ENCODE data around the gene TMSB4X.

Gene TMSB4X

DNA sequence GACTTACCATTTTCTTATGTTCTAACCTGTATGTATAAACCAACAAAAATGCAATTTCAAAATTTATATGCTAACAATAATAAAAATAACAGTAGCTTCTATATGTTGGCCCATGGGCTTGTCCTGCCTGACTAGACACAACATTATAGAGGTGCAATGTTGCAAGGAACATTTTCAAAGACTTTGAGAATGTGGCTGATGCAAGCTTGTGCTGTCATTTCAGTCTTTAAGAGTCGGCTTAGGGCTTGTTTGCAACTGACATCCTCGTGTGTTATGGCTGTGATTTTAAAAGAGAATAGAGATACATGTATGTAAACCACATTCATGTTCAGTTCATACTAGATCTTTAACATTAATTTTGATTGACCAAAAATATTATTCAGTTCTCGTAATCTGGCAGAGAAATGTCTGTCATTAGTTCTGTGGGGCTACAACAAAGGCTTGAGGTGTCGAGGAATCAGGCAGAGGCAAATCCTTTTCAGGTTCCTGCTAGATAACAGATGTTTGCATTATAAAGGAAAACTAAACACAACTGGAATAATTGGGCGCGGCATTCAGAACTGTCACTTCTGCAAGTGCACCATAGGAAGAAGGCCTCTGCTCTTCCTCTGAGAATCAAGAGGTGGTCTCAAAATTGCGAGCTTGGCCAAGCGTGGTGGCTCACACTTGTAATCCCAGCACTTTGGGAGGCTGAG is 13.1 kb downstream of the TMSB4X start:
- TF ChIP-seq ZNF274 (IDR thresholded peaks at IDR 0.05; ENCODE audit: low read depth, low read length): no peak
- no peak overlapping the region for H3K4me3 ChIP-seq (ENCODE audit: low read length)

DNA sequence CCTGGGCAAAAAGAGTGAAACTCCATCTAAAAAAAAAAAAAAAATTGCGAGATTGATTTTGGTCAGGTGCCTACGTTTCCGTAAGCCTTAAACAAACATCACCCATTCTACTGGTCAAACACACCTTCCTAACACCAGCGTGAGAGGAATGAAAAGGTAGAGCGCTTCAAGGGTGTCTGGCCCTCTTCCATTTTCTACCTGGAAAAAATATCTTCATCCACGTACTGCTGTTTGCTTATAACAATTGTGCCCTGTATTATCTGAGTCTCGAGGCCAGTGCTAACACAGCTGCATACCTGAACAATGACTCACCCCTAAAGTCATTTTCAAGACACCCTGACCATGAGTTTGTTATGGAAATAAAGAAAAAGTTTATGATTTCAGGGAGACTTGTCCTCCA is 13.9 kb downstream of the TMSB4X start:
- H3K4me3 ChIP-seq (ENCODE audit: low read length): no peak overlapping the region
- no peak for TF ChIP-seq ZNF274 (IDR thresholded peaks at IDR 0.05; ENCODE audit: low read depth, low read length)

DNA sequence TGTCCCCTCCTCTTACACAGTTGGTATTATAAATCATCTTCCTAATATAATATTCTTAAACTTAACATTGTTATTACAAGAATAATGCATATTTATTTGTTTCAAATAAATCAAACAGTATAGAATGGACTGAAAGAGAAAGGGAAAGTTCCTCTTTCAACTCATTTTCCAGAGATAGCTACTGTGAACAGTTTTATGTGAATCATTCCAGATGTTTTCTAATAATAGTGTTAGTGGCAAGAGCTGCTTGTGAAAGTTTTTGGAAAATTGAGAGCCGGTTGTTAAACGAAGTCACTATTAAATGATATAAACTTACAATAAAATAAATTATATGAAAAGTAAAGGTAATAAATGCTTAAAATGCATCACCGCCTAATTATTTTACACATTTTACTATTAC is 14.6 kb downstream of the TMSB4X start:
- H3K4me3 ChIP-seq (ENCODE audit: low read length): no peak overlapping the region
- TF ChIP-seq ZNF274 (IDR thresholded peaks at IDR 0.05; ENCODE audit: low read depth, low read length): no peak

DNA sequence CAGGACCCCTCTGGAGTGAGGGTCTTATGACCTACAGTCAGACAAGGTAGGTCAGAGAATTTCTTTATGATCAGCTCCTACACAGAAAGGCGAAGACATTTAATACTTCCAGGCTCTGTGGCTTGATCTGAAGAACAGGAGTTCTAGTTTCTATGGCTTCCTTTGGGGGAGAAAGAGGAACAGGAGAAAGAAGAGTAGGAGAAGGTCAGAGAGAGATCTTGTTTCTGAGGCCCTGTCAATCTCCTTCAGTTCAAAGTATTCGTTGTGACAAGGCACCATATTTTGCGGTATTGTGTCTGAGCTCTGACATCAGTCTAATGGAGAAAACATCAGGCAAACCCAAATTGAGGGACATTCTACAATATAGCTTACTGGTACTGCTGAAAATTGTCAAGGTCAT is 16.7 kb downstream of the TMSB4X start:
- no peak for TF ChIP-seq ZNF274 (IDR thresholded peaks at IDR 0.05; ENCODE audit: low read depth, low read length)
- no peak overlapping the region for H3K4me3 ChIP-seq (ENCODE audit: low read length)

DNA sequence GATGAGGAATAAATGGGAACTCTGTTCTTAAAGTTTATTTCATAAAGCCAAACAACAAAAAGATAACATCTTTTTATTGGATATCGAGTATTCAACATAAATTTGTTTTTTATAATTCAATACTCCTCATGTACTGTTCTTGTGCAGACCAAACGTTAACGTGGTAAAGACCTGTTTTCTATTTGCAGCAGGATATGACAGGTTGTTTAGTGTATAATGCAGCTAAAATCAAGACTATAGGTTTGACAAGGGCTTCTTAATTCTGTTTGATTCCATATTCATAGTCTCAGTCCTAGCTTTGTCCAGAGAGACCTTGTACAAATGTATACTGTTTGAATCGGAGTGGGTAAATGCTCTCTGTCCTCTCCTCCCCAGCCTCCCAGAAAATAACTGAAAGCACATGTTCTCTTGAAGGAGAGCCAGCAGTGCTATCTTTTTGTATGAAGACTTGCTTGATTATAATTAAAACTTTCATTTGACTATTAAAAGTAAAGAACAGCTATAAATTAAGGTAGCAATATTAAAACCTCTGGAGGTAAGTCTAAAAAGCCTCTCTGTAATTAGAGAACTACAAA is 17.7 kb downstream of the TMSB4X start:
- H3K4me3 ChIP-seq (ENCODE audit: low read length): no peak overlapping the region
- no peak for TF ChIP-seq ZNF274 (IDR thresholded peaks at IDR 0.05; ENCODE audit: low read depth, low read length)

DNA sequence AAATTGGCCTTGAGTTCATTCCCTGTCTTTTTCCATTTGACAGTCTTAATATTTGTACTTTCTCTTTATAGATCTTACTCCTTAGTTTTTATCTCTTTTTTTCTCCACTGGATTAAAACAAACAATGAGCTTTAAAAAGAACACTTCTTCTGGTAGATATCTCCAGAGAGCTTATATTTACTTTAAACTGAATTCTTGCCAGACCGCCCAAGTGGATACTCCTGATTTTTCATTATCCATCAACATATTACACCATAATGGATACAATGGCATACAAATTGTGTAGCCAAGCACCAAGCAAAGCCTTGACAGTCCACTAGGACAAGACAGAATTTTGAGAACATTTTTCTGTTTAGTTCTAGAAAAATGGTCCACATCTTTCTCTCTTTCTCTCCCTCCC is 18.9 kb downstream of the TMSB4X start:
- no peak overlapping the region for H3K4me3 ChIP-seq (ENCODE audit: low read length)
- TF ChIP-seq ZNF274 (IDR thresholded peaks at IDR 0.05; ENCODE audit: low read depth, low read length): no peak

DNA sequence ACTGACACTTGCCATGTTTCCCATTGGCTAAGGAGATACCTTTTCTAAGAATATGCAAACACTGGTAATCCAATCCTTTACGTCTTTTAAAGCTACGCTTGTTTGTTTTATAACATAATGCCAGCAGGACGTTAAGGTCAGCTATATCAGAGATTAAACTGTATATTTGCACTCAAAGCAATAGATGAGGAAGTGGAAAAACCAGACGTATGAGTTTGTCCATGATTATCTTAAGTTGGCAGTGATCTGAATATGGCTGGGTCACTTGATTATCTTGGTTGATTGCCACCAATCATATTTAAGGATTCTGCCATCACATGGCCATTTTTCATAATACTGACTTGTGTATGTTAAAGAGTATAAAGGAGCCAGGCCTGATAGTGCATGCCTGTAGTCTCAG is 19.4 kb downstream of the TMSB4X start:
- no peak overlapping the region for H3K4me3 ChIP-seq (ENCODE audit: low read length)
- TF ChIP-seq ZNF274 (IDR thresholded peaks at IDR 0.05; ENCODE audit: low read depth, low read length): no peak

DNA sequence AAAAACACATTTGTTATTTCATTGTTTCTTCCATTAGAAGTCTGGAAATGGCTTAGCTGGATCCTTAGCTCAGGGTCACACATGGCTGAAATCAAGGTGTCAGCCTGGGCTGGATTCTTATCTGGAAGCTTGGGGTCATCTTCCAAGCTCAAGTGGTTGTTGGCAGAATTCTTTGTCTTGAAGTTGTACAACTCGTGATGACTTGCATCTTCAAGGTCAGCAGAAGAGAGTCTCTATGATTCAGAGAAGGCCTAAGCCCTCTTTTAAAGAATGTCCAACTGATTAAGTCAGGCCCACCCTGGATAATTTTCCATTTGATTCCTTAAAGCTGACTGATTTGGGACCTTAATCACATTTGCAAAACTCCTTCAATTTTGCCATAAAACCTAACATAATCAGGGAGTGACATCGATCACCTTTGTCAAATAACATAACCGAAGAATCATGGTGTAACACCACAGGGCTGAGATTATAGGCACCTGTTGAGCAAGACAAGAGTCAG is 22.1 kb downstream of the TMSB4X start:
- TF ChIP-seq ZNF274 (IDR thresholded peaks at IDR 0.05; ENCODE audit: low read depth, low read length): no peak
- H3K4me3 ChIP-seq (ENCODE audit: low read length): no peak overlapping the region

DNA sequence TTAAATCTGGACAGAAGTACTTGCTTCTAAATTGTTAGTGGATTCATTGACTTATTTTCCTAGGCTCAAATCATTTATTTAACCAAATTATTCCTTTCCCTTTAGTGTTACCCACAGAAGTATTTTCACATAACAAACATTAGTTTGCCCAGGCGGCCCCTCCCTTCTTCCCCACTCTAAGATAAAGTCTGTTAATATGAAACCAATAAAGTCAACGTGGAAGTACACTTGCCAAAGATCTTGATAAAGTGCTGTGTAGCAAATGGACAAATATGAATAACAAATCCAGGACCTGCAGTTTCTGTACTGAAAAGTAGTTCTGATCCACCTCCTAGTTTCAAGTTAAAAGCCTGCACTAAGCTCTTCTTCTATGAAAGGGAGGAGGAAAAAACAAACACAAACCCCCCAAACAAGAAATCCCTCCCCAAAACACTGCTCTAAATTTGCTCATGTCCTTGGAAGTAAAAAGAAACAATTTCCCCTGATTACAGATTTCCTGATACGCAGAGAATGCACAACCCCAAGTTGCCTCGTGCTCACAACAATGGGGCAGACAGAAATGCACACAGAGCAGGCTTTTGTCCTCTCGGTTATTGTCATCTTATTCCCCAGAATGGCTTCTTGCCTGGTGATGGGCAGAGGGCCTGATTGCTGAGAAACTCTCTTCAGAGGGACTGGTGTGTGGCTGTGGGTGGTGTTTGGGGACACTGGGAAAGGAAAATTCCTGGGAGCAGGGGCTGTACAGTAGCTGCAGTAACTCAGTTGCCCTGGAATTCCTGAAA is 23.2 kb downstream of the TMSB4X start:
- H3K4me3 ChIP-seq (ENCODE audit: low read length): no peak overlapping the region; the same call in 1 of the 2 replicates
- no peak for TF ChIP-seq ZNF274 (IDR thresholded peaks at IDR 0.05; ENCODE audit: low read depth, low read length)

DNA sequence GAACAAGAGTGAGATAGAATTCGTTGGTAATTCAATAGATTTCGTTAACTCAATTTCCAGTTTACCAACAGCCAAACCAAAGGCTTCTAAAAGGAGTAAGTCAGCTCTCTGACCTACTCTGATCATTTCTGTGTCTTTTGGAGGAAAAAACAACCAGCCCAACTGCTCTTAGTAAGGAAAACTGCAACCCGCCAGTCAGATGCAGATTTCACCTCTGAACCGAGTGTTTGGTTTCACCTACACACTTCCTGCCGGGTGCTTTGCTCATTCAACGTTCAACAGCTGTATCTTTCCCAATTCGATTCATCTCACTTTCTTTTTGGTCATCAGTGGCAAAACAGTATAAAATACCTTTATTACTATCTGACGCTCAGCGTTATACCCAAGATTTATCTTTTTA is 24.5 kb downstream of the TMSB4X start:
- TF ChIP-seq ZNF274 (IDR thresholded peaks at IDR 0.05; ENCODE audit: low read depth, low read length): no peak
- H3K4me3 ChIP-seq (ENCODE audit: low read length): peak overlapping the region; percentile 24; the same call in 1 of the 2 replicates

DNA sequence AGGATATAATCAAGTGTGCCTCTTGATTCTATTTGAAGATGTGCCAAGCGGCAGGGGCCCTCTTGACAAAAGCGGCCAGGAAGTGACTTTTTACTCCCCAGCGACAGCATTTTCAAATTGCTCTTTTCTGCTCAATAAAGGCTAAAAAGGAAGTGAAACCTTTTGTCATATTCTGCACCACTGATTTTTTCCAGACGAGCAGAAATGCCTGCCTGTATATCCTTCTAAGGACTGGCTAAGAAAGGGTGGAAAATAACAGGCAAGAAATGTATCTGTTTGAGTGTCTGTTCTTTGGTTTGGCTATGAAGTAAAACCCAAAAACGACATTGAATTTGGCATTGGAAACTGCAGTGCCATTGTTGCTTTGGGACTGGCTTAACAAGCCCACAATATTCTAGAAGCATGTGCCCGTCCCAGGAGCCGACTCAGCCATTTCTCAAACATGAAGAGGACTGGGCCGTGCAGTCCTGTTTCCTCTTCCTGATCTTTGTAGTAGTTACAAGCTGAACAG is 25.4 kb downstream of the TMSB4X start:
- H3K4me3 ChIP-seq (ENCODE audit: low read length): peak overlapping the region; percentile 30; the same call in 1 of the 2 replicates
- no peak for TF ChIP-seq ZNF274 (IDR thresholded peaks at IDR 0.05; ENCODE audit: low read depth, low read length)

DNA sequence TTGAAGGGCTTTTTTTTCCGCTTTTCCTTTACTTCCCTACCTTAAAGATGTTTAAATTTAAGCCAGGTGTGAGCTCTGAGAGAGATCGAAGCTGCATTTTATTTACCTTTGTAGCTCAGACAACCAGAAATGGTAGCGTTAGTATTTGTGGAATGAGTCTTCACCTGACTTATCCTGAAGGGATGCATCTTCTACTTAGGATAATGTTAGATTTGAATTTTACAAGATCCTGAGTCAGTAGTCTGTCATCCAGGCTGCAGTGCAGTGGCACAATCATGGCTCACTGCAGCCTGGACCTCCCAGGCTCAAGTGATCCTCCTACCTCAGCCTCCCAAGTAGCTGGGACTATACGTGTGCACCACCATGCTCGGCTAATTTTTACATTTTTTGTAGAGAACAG is 26.2 kb downstream of the TMSB4X start:
- H3K4me3 ChIP-seq (ENCODE audit: low read length): no peak overlapping the region
- TF ChIP-seq ZNF274 (IDR thresholded peaks at IDR 0.05; ENCODE audit: low read depth, low read length): no peak

DNA sequence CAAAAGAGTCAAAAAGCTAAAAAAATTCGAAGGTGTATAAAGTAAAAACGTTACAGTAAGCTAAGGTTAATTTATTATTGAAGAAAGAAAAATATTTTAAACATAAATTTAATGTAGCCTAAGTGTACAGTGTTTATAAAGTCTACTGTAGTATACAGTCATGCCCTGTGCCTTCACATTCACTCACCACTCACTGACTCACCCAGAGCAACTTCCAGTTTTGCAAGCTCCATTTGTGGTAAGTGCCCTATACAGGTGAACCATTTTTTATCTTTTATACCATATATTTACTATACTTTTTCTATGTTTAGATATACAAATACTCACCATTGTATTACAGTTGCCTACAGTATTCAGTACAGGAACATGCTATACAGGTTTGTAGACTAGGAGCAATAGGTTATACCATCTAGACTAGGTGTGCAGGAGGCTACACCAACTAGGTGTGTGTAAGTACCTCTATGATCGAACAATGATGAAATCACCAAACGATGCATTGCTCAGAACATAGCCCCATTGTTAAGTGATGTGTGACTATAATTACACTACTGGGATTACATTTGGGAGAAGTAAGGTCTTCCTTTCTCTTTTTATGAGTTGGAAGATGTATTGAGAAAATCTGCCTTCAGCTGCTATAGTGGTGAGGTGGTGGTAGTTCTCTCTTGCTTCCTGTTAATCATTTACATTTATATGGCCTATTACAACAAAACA is 27.2 kb downstream of the TMSB4X start:
- H3K4me3 ChIP-seq (ENCODE audit: low read length): no peak overlapping the region
- TF ChIP-seq ZNF274 (IDR thresholded peaks at IDR 0.05; ENCODE audit: low read depth, low read length): no peak

Data from GM08714 (cell line).